MM.1S (cell line): ENCODE measurements around the gene IPCEF1.

Source experiments
- DNase-seq: peaks from one replicate; pipeline ENCODE4 v3.0.0-alpha.2; 2015
- H2AFZ ChIP-seq: fragments of 300-600 bp; sonication (generic); 2 replicates; pipeline ENCODE4 v1.6.0; 2016; ENCODE audit warnings: antibody characterized with exemption, low read length
- H3F3A ChIP-seq: fragments of 300-600 bp; sonication (generic); 2 replicates; pipeline ENCODE4 v1.6.1; 2016; ENCODE audit warnings: mild to moderate bottlenecking, antibody characterized with exemption, low read length, moderate library complexity, mixed read lengths; ENCODE audit not compliant: insufficient read depth
- H3K27ac ChIP-seq: fragments of 300-600 bp; sonication (generic); 2 replicates; pipeline ENCODE4 v1.5.1; 2016; ENCODE audit warnings: mild to moderate bottlenecking, low read length
- H3K27me3 ChIP-seq: fragments of 300-600 bp; sonication (generic); replicated peaks from 2 replicates; pipeline ENCODE4 v1.6.0; 2016; ENCODE audit warnings: low read length; ENCODE audit not compliant: insufficient read depth
- H3K36me3 ChIP-seq: fragments of 300-600 bp; sonication (generic); replicated peaks from 2 replicates; pipeline ENCODE4 v1.6.1; 2016; ENCODE audit warnings: mild to moderate bottlenecking, low read length, mixed read lengths; ENCODE audit not compliant: insufficient read depth
- H3K4me1 ChIP-seq: fragments of 300-600 bp; sonication (generic); 2 replicates; pipeline ENCODE4 v1.6.1; 2016; ENCODE audit warnings: low read length, mixed read lengths
- H3K4me2 ChIP-seq: fragments of 300-600 bp; sonication (generic); 2 replicates; pipeline ENCODE4 v1.6.0; 2016; ENCODE audit warnings: low read depth, low read length
- H3K4me3 ChIP-seq: fragments of 300-600 bp; sonication (generic); 2 replicates; pipeline ENCODE4 v1.5.1; 2016; ENCODE audit warnings: low read length, mixed read lengths
- H3K79me2 ChIP-seq: fragments of 300-600 bp; sonication (generic); 2 replicates; pipeline ENCODE4 v1.6.1; 2016; ENCODE audit warnings: mixed run types, low read length, mixed read lengths
- H3K9ac ChIP-seq: fragments of 300-600 bp; sonication (generic); 2 replicates; pipeline ENCODE4 v1.6.1; 2016; ENCODE audit warnings: low read length, mixed read lengths
- H3K9me2 ChIP-seq: fragments of 300-600 bp; sonication (generic); replicated peaks from 2 replicates; pipeline ENCODE4 v1.6.1; 2016; ENCODE audit warnings: mild to moderate bottlenecking, low read length, mixed read lengths; ENCODE audit not compliant: insufficient read depth
- H3K9me3 ChIP-seq: fragments of 300-600 bp; sonication (generic); replicated peaks from 2 replicates; pipeline ENCODE4 v1.6.1; 2016; ENCODE audit warnings: mild to moderate bottlenecking, low read length, mixed read lengths; ENCODE audit not compliant: insufficient read depth
- H4K20me1 ChIP-seq: fragments of 300-600 bp; sonication (generic); 2 replicates; pipeline ENCODE4 v1.6.1; 2016; ENCODE audit warnings: mild to moderate bottlenecking, low read length, moderate library complexity, mixed read lengths; ENCODE audit not compliant: insufficient read depth
- CTCF ChIP-seq: fragments of 300-600 bp; sonication (generic); IDR thresholded peaks from 2 replicates; pipeline ENCODE4 v1.5.1; 2016; ENCODE audit warnings: antibody characterized with exemption, low read length, mixed read lengths
- EZH2 ChIP-seq: fragments of 300-600 bp; sonication (generic); optimal IDR thresholded peaks from 2 replicates; pipeline ENCODE3; 2017; ENCODE audit warnings: low read depth, mild to moderate bottlenecking, antibody characterized with exemption, low read length, mixed read lengths
- EZH2phosphoT487 ChIP-seq: fragments of 300-600 bp; sonication (generic); IDR thresholded peaks from 2 replicates; pipeline ENCODE4 v1.6.1; 2018; ENCODE audit warnings: antibody characterized with exemption, low read length

IPCEF1 gene

GRCh38 chr6:154227862-154228520, 128.6 kb downstream of the IPCEF1 start:
- Histone ChIP-seq H3K27me3 (no peaks in the 10 kb centered on the region), H3K27ac (no peak overlapping the region), H3K4me3 (no peak overlapping the region), H3K79me2 (no peaks in the 10 kb centered on the region), H3K9me2 (no peaks in the 10 kb centered on the region), H3F3A (no peaks in the 10 kb centered on the region), H3K4me1 (no peaks in the 10 kb centered on the region), H3K9me3 (no peaks in the 10 kb centered on the region), H3K9ac (no peak overlapping the region), H2AFZ (no peak overlapping the region), H4K20me1 (no peaks in the 10 kb centered on the region), H3K4me2 (no peak overlapping the region), H3K36me3 (no peaks in the 10 kb centered on the region)
- DNase-seq = no peak
- TF ChIP-seq EZH2phosphoT487 (no peak), CTCF (no peak), EZH2 (no peak)

GRCh38 chr6:154226461-154226860, 130.1 kb downstream of the IPCEF1 start:
- Histone ChIP-seq H3K9ac (no peak overlapping the region), H3K4me2 (no peak overlapping the region), H3K4me1 (no peaks in the 10 kb centered on the region), H3F3A (no peaks in the 10 kb centered on the region), H3K9me3 (no peaks in the 10 kb centered on the region), H3K27ac (no peak overlapping the region), H3K4me3 (no peak overlapping the region), H4K20me1 (no peaks in the 10 kb centered on the region), H3K79me2 (no peaks in the 10 kb centered on the region), H3K27me3 (no peaks in the 10 kb centered on the region), H2AFZ (no peak overlapping the region), H3K9me2 (no peaks in the 10 kb centered on the region), H3K36me3 (no peaks in the 10 kb centered on the region)
- TF ChIP-seq EZH2phosphoT487 (no peak), CTCF (no peak)
- no peak for DNase-seq

GRCh38 chr6:154223296-154223695, 133.3 kb downstream of the IPCEF1 start:
- Histone ChIP-seq H3K9me2 (no peaks in the 10 kb centered on the region), H3K27me3 (no peaks in the 10 kb centered on the region), H2AFZ (no peak overlapping the region), H3K9me3 (no peaks in the 10 kb centered on the region), H3K4me2 (no peak overlapping the region), H3K79me2 (no peaks in the 10 kb centered on the region), H3K4me1 (no peaks in the 10 kb centered on the region), H3K9ac (no peak overlapping the region), H4K20me1 (no peaks in the 10 kb centered on the region), H3K36me3 (no peaks in the 10 kb centered on the region), H3F3A (no peaks in the 10 kb centered on the region), H3K4me3 (no peak overlapping the region), H3K27ac (no peak overlapping the region)
- TF ChIP-seq EZH2 = no peak
- TF ChIP-seq CTCF = no peak
- TF ChIP-seq EZH2phosphoT487 = no peak
- no peak for DNase-seq
